Endothelial cell (in vitro differentiated cells): ENCODE measurements around the gene ATXN7L1. TPM values are rescaled to one million over a fixed set of nuclear protein-coding genes. Genes with fewer than 3 reads are reported as not detected.
A peak's percentile ranks its signal among the peaks of the same experiment; 100 is the strongest.

Source experiments
- DNase-seq: peaks from one replicate; pipeline ENCODE4 v3.0.0; 2021; ENCODE audit warnings: low spot score
- H3K27ac Mint-ChIP-seq: one replicate; pipeline ENCODE4 v1.8.0; 2021; ENCODE audit warnings: mixed read lengths, inconsistent platforms; ENCODE audit not compliant: unreplicated experiment
- H3K27me3 Mint-ChIP-seq: one replicate; pipeline ENCODE4 v1.8.0; 2021; ENCODE audit warnings: mild to moderate bottlenecking, moderate library complexity, mixed read lengths, inconsistent platforms; ENCODE audit not compliant: unreplicated experiment
- H3K36me3 Mint-ChIP-seq: one replicate; pipeline ENCODE4 v1.8.0; 2021; ENCODE audit warnings: mild to moderate bottlenecking, low read depth, mixed read lengths, inconsistent platforms; ENCODE audit not compliant: unreplicated experiment
- H3K4me1 Mint-ChIP-seq: one replicate; pipeline ENCODE4 v1.8.0; 2021; ENCODE audit warnings: mild to moderate bottlenecking, mixed read lengths, inconsistent platforms; ENCODE audit not compliant: unreplicated experiment
- H3K4me3 Mint-ChIP-seq: one replicate; pipeline ENCODE4 v1.8.0; 2021; ENCODE audit warnings: mild to moderate bottlenecking, mixed read lengths, inconsistent platforms; ENCODE audit not compliant: unreplicated experiment
- H3K9me3 Mint-ChIP-seq: one replicate; pipeline ENCODE4 v1.8.0; 2021; ENCODE audit warnings: mixed read lengths, inconsistent platforms; ENCODE audit not compliant: unreplicated experiment
- total RNA-seq: library from RNA; stranded (reverse); fragmentation: NEBNext Ultra II Directional; extraction: Animal tissue kit (Norgen Biotek cat#: 25700); gene quantifications from one replicate; pipeline ENCODE4 v1.2.1, GENCODE V29; 2021; ENCODE audit not compliant: unreplicated experiment
- TF ChIP-seq, protein P1 (sequence below): fragments of 200-600 bp; sonication (generic); IDR thresholded peaks from one replicate; pipeline ENCODE4 v1.5.0; 2021; ENCODE audit warnings: antibody characterized with exemption; ENCODE audit not compliant: unreplicated experiment

The ATXN7L1 gene
- total RNA-seq, 1 donor from 2014 or later: 18.4 TPM

DNA sequence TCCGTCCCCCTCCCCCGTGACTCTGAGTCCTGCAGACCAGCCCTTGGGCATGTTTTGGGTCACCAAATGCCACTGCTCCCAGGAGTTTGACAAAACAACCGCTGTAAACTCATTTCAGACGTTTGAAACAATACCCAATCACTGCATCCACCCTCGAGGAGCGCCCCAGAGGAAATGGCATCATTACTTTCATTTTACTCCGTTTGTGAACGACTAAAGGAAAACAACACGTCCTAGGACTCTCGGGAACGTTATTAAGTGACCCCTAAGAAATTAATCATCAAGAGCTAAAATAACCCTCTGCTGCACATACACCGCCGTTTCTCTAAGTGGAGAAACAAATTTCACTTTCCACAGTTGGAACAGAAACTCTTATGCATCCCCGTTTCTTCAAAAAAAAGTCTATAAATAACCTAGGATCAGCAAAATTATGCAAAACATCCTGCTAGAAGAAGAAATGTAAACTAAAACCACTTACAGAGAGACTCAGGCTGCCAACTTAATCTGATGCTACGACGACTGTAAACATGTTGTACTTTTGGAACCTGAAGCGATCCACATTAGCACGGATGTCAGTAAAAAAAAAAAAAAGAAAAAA, 185.2 kb downstream of the ATXN7L1 start:
- H3K4me1 Mint-ChIP-seq: peaks cover 12% of the 10 kb centered on the region
- H3K36me3 Mint-ChIP-seq: peaks cover 12% of the 10 kb centered on the region
- no peaks in the 10 kb centered on the region for H3K9me3 Mint-ChIP-seq
- TF ChIP-seq, protein P1, sequence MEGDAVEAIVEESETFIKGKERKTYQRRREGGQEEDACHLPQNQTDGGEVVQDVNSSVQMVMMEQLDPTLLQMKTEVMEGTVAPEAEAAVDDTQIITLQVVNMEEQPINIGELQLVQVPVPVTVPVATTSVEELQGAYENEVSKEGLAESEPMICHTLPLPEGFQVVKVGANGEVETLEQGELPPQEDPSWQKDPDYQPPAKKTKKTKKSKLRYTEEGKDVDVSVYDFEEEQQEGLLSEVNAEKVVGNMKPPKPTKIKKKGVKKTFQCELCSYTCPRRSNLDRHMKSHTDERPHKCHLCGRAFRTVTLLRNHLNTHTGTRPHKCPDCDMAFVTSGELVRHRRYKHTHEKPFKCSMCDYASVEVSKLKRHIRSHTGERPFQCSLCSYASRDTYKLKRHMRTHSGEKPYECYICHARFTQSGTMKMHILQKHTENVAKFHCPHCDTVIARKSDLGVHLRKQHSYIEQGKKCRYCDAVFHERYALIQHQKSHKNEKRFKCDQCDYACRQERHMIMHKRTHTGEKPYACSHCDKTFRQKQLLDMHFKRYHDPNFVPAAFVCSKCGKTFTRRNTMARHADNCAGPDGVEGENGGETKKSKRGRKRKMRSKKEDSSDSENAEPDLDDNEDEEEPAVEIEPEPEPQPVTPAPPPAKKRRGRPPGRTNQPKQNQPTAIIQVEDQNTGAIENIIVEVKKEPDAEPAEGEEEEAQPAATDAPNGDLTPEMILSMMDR: no peak
- peaks cover 7% of the 10 kb centered on the region for H3K27me3 Mint-ChIP-seq
- H3K4me3 Mint-ChIP-seq: peak overlapping the region; percentile 57
- no peak for DNase-seq
- peak overlapping the region; percentile 21 for H3K27ac Mint-ChIP-seq

DNA sequence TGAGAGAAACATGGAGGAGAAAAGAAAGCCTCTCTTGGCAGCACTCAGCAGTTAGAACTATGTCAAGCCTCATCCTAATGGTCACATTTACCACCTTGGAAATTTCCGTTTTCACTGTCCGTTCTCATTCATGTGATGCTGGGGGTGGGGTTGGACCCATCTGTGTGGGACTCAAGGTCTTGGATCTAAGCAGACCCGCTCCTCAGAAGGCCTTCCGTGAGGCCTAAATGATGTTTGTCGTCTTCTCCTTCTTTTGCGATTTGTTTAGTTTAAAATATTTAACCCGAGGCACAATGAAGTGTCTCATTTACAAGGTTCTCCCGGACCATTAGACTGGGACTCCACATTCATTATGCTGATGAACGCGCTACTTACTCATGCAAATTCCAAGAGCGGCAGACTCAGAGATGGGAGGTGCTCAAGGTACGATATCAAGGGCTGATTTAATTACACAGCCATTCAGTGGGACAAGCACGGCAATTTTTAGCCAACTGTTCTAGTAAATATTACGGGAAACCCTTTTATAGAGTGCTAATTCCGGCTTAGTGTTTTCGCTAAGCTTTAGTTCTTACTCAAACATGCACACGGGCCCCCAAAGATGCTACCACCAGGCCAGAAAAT, 186.0 kb downstream of the ATXN7L1 start:
- Mint-ChIP-seq H3K4me1 (peaks cover 15% of the 10 kb centered on the region), H3K27ac (no peak overlapping the region), H3K4me3 (no peak overlapping the region), H3K36me3 (peaks cover 9% of the 10 kb centered on the region), H3K27me3 (peaks cover 7% of the 10 kb centered on the region), H3K9me3 (no peaks in the 10 kb centered on the region)
- no peak for DNase-seq
- TF ChIP-seq, protein P1: no peak

GRCh38 chr7:105689067-105689819, 187.2 kb downstream of the ATXN7L1 start:
- no peak for DNase-seq
- Mint-ChIP-seq H3K4me3 (no peak overlapping the region), H3K9me3 (no peaks in the 10 kb centered on the region), H3K27me3 (peaks cover 5% of the 10 kb centered on the region), H3K27ac (no peak overlapping the region), H3K36me3 (peaks cover 6% of the 10 kb centered on the region), H3K4me1 (peaks cover 15% of the 10 kb centered on the region)
- TF ChIP-seq, protein P1: no peak

DNA sequence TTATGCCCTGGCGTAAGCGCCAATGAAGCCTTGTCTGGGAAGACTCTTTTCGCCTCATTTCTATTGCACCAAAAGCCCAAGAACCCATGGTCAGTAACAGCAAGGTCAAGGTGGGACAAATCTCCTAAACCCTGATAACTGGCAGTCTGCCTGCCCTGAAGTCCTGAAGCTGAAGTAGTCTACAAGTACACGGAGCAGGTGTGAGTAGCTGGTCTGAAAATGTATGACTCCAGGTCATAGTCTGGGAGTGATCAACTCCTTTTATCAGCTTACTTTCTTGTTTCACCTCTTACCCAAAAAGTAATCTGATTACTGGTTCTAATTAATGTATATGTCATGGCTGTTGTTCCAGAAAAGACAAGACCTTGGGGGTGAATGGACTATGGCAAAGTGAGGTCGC, 187.8 kb downstream of the ATXN7L1 start:
- peaks cover 7% of the 10 kb centered on the region for H3K27me3 Mint-ChIP-seq
- H3K36me3 Mint-ChIP-seq: peaks cover 13% of the 10 kb centered on the region
- no peak overlapping the region for H3K27ac Mint-ChIP-seq
- H3K4me3 Mint-ChIP-seq: no peak overlapping the region
- TF ChIP-seq, protein P1: no peak
- peaks cover 15% of the 10 kb centered on the region for H3K4me1 Mint-ChIP-seq
- no peaks in the 10 kb centered on the region for H3K9me3 Mint-ChIP-seq
- DNase-seq: no peak

- Mint-ChIP-seq H3K27ac (no peak overlapping the region), H3K9me3 (no peaks in the 10 kb centered on the region), H3K4me1 (peaks cover 3% of the 10 kb centered on the region)
These were observed 191.2 kb downstream of the ATXN7L1 start for GRCh38 chr7:105685161-105685560.

More at GRCh38 chr7:105685161-105685560, 191.2 kb downstream of the ATXN7L1 start:
- TF ChIP-seq, protein P1: no peak
- no peak overlapping the region for H3K4me3 Mint-ChIP-seq
- H3K27me3 Mint-ChIP-seq: peaks cover 2% of the 10 kb centered on the region
- H3K36me3 Mint-ChIP-seq: peaks cover 9% of the 10 kb centered on the region
- DNase-seq: no peak
